ENCODE results near the gene CAP1.

DNA sequence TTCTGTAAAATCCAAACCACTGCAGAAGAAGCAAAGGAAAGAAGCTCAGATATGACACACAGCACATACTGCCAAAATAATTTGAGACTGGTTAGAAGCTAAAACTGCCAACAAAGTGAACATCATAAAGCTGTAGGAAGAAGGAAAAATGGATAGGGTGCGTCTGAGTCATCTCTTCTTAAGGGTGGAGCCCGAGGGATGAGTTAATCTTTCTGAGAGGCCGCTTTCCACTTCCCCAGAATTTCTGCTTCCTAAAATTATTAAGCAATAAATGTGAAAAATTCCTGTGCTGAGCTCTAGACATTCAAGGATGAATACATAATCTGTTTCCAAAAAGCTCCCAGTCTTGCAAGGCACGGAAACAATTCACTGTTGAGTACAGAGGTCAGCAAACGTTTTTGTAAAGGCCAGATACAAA lies 36.4 kb downstream of the CAP1 start:
- no peak for TF ChIP-seq ZNF274 (IDR thresholded peaks at IDR 0.05; ENCODE audit: low read depth, low read length)
- TF ChIP-seq SUZ12 (IDR thresholded peaks at IDR 0.05; ENCODE audit: extremely low read depth, insufficient read depth, insufficient read length): no peak
- no peak for TF ChIP-seq YY1 (IDR thresholded peaks at IDR 0.05; ENCODE audit: insufficient read depth, insufficient read length)

Data from NT2/D1 (cell line).